Endothelial cell of umbilical vein (primary cell): Measurements from ENCODE around the gene ADAM23.

Experiments used
- POLR2A ChIP-seq: IDR thresholded peaks from 2 replicates; pipeline ENCODE4 v1.6.1; 2012; ENCODE audit warnings: low read depth, mild to moderate bottlenecking, control low read depth, low read length
- POLR2AphosphoS5 ChIP-seq: IDR thresholded peaks from 2 replicates; pipeline ENCODE4 v1.6.1; 2012; ENCODE audit warnings: low read depth, mild to moderate bottlenecking, control low read depth, low read length, moderate library complexity; ENCODE audit not compliant: insufficient read depth
- TF ChIP-seq, protein P1 (sequence below), 2 donors: IDR thresholded peaks; 1 replicate in 1 of 2; 2 replicates in 1 of 2; pipeline ENCODE4 v1.5.1; 2011; ENCODE audit warnings: low read length in 2 of 2, mild to moderate bottlenecking in 2 of 2, moderate library complexity in 2 of 2, control low read depth in 1 of 2, inconsistent platforms in 1 of 2, low read depth in 1 of 2; ENCODE audit not compliant: insufficient read depth in 1 of 2; ENCODE audit errors: extremely low read depth in 1 of 2

DNA sequence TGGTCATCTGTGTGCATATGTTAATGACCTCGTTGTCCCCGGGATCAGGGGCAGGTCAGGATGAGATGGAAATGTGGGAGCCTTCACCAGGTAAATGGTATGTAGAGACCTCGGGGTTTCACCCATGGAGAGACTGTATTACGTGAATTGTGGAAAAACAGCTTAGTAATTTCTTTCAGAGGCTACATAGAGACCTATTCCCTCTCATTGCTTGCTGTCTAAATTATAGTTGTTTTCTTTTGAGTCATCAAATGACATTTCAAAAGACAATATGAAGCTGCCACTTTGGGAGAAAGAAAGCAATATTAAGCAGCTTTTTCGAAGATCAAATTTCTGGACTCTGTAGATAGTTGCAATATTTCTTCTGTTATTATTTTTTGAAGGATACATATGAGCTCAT, 20.4 kb downstream of the ADAM23 start:
- TF ChIP-seq POLR2AphosphoS5 (no peak), POLR2A (no peak)
- TF ChIP-seq, protein P1, sequence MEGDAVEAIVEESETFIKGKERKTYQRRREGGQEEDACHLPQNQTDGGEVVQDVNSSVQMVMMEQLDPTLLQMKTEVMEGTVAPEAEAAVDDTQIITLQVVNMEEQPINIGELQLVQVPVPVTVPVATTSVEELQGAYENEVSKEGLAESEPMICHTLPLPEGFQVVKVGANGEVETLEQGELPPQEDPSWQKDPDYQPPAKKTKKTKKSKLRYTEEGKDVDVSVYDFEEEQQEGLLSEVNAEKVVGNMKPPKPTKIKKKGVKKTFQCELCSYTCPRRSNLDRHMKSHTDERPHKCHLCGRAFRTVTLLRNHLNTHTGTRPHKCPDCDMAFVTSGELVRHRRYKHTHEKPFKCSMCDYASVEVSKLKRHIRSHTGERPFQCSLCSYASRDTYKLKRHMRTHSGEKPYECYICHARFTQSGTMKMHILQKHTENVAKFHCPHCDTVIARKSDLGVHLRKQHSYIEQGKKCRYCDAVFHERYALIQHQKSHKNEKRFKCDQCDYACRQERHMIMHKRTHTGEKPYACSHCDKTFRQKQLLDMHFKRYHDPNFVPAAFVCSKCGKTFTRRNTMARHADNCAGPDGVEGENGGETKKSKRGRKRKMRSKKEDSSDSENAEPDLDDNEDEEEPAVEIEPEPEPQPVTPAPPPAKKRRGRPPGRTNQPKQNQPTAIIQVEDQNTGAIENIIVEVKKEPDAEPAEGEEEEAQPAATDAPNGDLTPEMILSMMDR (IDR thresholded peaks at IDR 0.05; ENCODE audit: extremely low read depth in 1 of 2, insufficient read depth in 1 of 2, low read depth in 1 of 2, low read length in 2 of 2): no peak
